ENCODE measurements around the gene COL4A6. TPM values are rescaled to one million over a fixed set of nuclear protein-coding genes. Genes with fewer than 3 reads are reported as not detected.

COL4A6 gene
- total and polyA plus RNA-seq, 4 donors: under 0.01 to 0.09 (median 0.07) TPM; not detected in 1

- DNase-seq (ENCODE audit: low spot score): no peak
- no peaks in the 10 kb centered on the region for H3K27me3 ChIP-seq (ENCODE audit: control insufficient read depth in 4 of 4, insufficient read depth in 4 of 4, low read length in 3 of 4)
- no peaks in the 10 kb centered on the region for H3K4me1 ChIP-seq (ENCODE audit: control insufficient read depth in 4 of 4, insufficient read depth in 4 of 4, low read length in 3 of 4)
- no peaks in the 10 kb centered on the region for H3K9me3 ChIP-seq (ENCODE audit: control insufficient read depth in 4 of 4, low read length in 3 of 4)
- TF ChIP-seq CTCF (IDR thresholded peaks at IDR 0.05; ENCODE audit: low read depth, low read length, missing input control): no peak
- no peak for TF ChIP-seq ATF3 (IDR thresholded peaks at IDR 0.05)
- TF ChIP-seq HNF4A (conservative IDR thresholded peaks at IDR 0.05): no peak
- no peak for TF ChIP-seq MAX (IDR thresholded peaks at IDR 0.05)
- TF ChIP-seq FOXA1 (IDR thresholded peaks at IDR 0.05): no peak
- TF ChIP-seq REST (IDR thresholded peaks at IDR 0.05): no peak
- TF ChIP-seq GABPA (IDR thresholded peaks at IDR 0.05 in 1 of 2, conservative IDR thresholded peaks at IDR 0.05 in 1 of 2): no peak
- TF ChIP-seq JUND (IDR thresholded peaks at IDR 0.05): no peak
- no peak for TF ChIP-seq TAF1 (conservative IDR thresholded peaks at IDR 0.05)
- no peak for TF ChIP-seq NR2F2 (IDR thresholded peaks at IDR 0.05)
- no peak for TF ChIP-seq RAD21 (IDR thresholded peaks at IDR 0.05)
- no peak for TF ChIP-seq HNF4G (IDR thresholded peaks at IDR 0.05)
- TF ChIP-seq RXRA (IDR thresholded peaks at IDR 0.05): no peak
- TF ChIP-seq EGR1 (IDR thresholded peaks at IDR 0.05; ENCODE audit: low read depth in 2 of 2): no peak
- no peak for TF ChIP-seq SP1 (IDR thresholded peaks at IDR 0.05)
- no peak for TF ChIP-seq FOXA2 (IDR thresholded peaks at IDR 0.05)
- no peak overlapping the region for H3K9ac ChIP-seq (ENCODE audit: low read depth in 1 of 2, low read length in 2 of 2)
- no peak overlapping the region for H3K4me3 ChIP-seq (ENCODE audit: low read depth in 1 of 3, low read length in 3 of 3)
- H3K27ac ChIP-seq (ENCODE audit: low read depth in 1 of 2, low read length in 2 of 2): no peak overlapping the region
- WGBS: 82% methylated on average over 1 of the region's 1 CpG
- no peaks in the 10 kb centered on the region for H3K36me3 ChIP-seq (ENCODE audit: control insufficient read depth in 4 of 4, insufficient read depth in 3 of 4, low read depth in 1 of 4, low read length in 3 of 4)
Observed at GRCh38 chrX:108341947-108342346, 96.3 kb downstream of the COL4A6 start.

GRCh38 chrX:108332281-108332680 is 105.9 kb downstream of the COL4A6 start:
- Histone ChIP-seq H3K9ac (ENCODE audit: low read depth in 1 of 2, low read length in 2 of 2) (no peak overlapping the region), H3K27me3 (ENCODE audit: control insufficient read depth in 4 of 4, insufficient read depth in 4 of 4, low read length in 3 of 4) (no peaks in the 10 kb centered on the region), H3K36me3 (ENCODE audit: control insufficient read depth in 4 of 4, insufficient read depth in 3 of 4, low read depth in 1 of 4, low read length in 3 of 4) (no peaks in the 10 kb centered on the region), H3K9me3 (ENCODE audit: control insufficient read depth in 4 of 4, low read length in 3 of 4) (no peaks in the 10 kb centered on the region), H3K4me1 (ENCODE audit: control insufficient read depth in 4 of 4, insufficient read depth in 4 of 4, low read length in 3 of 4) (no peaks in the 10 kb centered on the region), H3K4me3 (ENCODE audit: low read depth in 1 of 3, low read length in 3 of 3) (no peak overlapping the region), H3K27ac (ENCODE audit: low read depth in 1 of 2, low read length in 2 of 2) (no peak overlapping the region)
- no peak for DNase-seq (ENCODE audit: low spot score)
- TF ChIP-seq YY1 (IDR thresholded peaks at IDR 0.05) (no peak), TAF1 (conservative IDR thresholded peaks at IDR 0.05) (no peak)
- 95% methylated on average over 1 of the region's 1 CpG for WGBS
